ENCODE data around the gene SLC6A6.

Gene SLC6A6

GRCh38 chr3:14478956-14479550, 76.6 kb downstream of the SLC6A6 start:
- Histone ChIP-seq H3K27ac (ENCODE audit: low read depth, low read length) (no peak overlapping the region), H3K4me3 (ENCODE audit: low read depth, low read length) (no peak overlapping the region), H2AFZ (ENCODE audit: low read length, unreplicated experiment) (no peak overlapping the region), H3K4me1 (ENCODE audit: control insufficient read depth, insufficient read depth, low read length, unreplicated experiment) (peaks cover 5% of the 10 kb centered on the region), H3K27me3 (ENCODE audit: insufficient read depth, low read length) (no peaks in the 10 kb centered on the region), H3K79me2 (ENCODE audit: control insufficient read depth, insufficient read depth, low read length, unreplicated experiment) (no peaks in the 10 kb centered on the region), H3K36me3 (ENCODE audit: insufficient read depth, low read length) (peaks cover 11% of the 10 kb centered on the region; the same call in 1 of the 2 replicates)

DNA sequence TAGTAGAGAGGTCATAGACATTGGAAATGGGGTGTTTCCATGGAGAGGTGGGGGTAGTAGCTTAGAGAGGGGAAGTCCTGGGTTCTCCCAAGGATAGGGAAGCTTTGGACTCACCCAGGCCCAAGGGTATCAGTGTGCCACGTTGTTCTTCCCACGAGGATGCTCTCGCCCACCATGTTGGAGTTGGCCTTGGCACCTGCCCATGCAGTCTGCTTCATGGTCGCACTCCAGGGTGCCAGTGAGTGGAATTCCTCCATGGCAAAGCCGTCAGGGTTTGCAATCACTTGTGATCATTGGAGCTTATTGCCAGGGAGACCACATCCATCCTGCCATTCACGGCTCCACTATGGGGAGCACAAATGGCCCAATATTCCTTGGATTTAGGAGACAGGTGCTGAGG, 77.2 kb downstream of the SLC6A6 start:
- Histone ChIP-seq H3K79me2 (ENCODE audit: control insufficient read depth, insufficient read depth, low read length, unreplicated experiment) (no peaks in the 10 kb centered on the region), H3K4me1 (ENCODE audit: control insufficient read depth, insufficient read depth, low read length, unreplicated experiment) (peaks cover 5% of the 10 kb centered on the region), H3K27ac (ENCODE audit: low read depth, low read length) (no peak overlapping the region), H3K27me3 (ENCODE audit: insufficient read depth, low read length) (no peaks in the 10 kb centered on the region), H3K4me3 (ENCODE audit: low read depth, low read length) (no peak overlapping the region), H3K36me3 (ENCODE audit: insufficient read depth, low read length) (peaks cover 11% of the 10 kb centered on the region; the same call in 1 of the 2 replicates), H2AFZ (ENCODE audit: low read length, unreplicated experiment) (no peak overlapping the region)

DNA sequence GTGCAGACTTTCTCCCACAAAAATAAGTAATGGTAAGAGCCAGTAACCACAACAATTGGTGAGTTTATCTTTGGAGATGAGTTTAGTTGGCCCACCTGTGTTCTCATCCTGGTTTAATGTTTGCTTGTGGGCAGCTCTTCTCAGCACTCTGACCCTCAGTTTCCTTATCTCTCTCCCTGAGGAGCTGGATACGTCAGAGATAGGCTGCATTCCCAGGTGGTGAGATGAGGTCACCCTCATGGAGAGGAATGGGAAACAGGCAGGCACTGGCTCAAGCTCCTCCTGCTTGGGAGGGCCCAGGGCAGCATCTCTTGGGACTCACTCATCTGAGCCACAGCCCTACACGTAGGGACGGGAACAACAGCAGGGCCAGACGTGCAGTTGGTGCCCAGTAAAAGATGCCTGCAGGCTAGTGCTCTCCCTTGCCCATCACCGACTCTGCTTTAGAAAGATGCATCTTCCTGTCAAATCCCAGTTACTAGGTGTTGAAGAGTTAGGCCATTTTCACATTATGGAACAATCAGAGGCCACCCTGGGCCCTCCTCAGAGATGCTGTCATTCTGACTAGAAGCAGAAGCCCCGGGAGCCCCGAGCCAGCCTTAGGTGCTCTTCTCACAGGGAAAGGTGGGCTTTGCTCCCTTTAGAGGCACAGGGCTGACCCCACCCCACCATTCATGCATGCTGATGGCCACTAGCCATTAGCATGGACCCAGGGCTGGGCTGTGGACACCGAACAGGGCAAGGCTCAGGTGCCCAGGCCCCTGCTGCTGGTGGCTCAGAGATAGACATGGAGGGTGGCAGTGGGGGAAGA, 78.0 kb downstream of the SLC6A6 start:
- H2AFZ ChIP-seq (ENCODE audit: low read length, unreplicated experiment) = no peak overlapping the region
- peaks cover 11% of the 10 kb centered on the region; the same call in 1 of the 2 replicates for H3K36me3 ChIP-seq (ENCODE audit: insufficient read depth, low read length)
- no peak overlapping the region for H3K4me3 ChIP-seq (ENCODE audit: low read depth, low read length)
- no peaks in the 10 kb centered on the region for H3K27me3 ChIP-seq (ENCODE audit: insufficient read depth, low read length)
- H3K79me2 ChIP-seq (ENCODE audit: control insufficient read depth, insufficient read depth, low read length, unreplicated experiment) = no peaks in the 10 kb centered on the region
- peaks cover 5% of the 10 kb centered on the region for H3K4me1 ChIP-seq (ENCODE audit: control insufficient read depth, insufficient read depth, low read length, unreplicated experiment)
- H3K27ac ChIP-seq (ENCODE audit: low read depth, low read length) = no peak overlapping the region

DNA sequence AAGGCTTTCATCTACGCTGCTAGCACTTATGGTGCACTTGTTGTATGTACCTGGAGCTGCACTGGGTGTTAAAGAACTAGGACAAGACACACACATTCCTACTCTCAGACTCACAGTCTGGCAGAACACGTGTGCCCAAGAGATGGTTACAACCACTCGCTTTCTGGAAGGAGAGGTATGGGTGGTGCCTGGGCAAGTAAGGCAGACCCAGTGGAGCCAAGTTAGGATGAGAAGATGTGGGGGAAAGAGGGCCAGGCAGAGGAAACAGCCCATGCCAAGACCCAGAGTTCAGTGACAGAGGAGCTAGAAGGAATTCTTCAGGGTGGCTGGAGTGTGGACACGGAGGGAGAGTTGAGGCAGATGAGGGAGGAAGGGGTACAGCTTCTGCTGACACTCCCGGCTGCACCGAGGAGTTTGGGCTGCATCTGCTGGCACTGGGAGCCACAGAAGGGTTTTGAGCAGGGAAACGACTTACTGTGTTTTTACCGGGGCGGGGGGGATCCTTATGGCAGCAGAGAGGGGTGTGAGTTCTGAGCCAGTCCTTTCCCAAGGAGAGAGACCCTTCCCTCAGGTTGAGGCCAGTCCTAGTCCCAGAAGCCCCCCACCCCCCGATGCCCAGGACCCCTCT, 78.7 kb downstream of the SLC6A6 start:
- Histone ChIP-seq H2AFZ (ENCODE audit: low read length, unreplicated experiment) (no peak overlapping the region), H3K36me3 (ENCODE audit: insufficient read depth, low read length) (peaks cover 7% of the 10 kb centered on the region; the same call in 1 of the 2 replicates), H3K79me2 (ENCODE audit: control insufficient read depth, insufficient read depth, low read length, unreplicated experiment) (no peaks in the 10 kb centered on the region), H3K4me1 (ENCODE audit: control insufficient read depth, insufficient read depth, low read length, unreplicated experiment) (peaks cover 5% of the 10 kb centered on the region), H3K27ac (ENCODE audit: low read depth, low read length) (no peak overlapping the region), H3K4me3 (ENCODE audit: low read depth, low read length) (no peak overlapping the region), H3K27me3 (ENCODE audit: insufficient read depth, low read length) (no peaks in the 10 kb centered on the region)

DNA sequence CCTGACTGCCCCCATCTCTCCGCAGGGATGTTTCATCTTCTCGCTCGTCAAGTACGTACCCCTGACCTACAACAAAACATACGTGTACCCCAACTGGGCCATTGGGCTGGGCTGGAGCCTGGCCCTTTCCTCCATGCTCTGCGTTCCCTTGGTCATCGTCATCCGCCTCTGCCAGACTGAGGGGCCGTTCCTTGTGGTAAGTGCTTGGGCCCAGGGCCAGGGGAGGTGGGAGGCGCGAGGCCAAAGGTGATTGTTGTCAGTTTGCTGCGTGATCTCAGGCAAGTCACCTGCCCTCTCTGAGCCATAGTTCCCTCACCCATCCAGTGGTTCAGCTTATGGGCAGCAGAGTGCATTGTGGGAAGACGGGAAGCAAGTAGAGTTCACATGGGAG, 79.2 kb downstream of the SLC6A6 start:
- no peak overlapping the region for H3K27ac ChIP-seq (ENCODE audit: low read depth, low read length)
- peaks cover 7% of the 10 kb centered on the region; the same call in 1 of the 2 replicates for H3K36me3 ChIP-seq (ENCODE audit: insufficient read depth, low read length)
- H3K4me3 ChIP-seq (ENCODE audit: low read depth, low read length) = no peak overlapping the region
- no peaks in the 10 kb centered on the region for H3K27me3 ChIP-seq (ENCODE audit: insufficient read depth, low read length)
- peaks cover 5% of the 10 kb centered on the region for H3K4me1 ChIP-seq (ENCODE audit: control insufficient read depth, insufficient read depth, low read length, unreplicated experiment)
- no peaks in the 10 kb centered on the region for H3K79me2 ChIP-seq (ENCODE audit: control insufficient read depth, insufficient read depth, low read length, unreplicated experiment)
- no peak overlapping the region for H2AFZ ChIP-seq (ENCODE audit: low read length, unreplicated experiment)

DNA sequence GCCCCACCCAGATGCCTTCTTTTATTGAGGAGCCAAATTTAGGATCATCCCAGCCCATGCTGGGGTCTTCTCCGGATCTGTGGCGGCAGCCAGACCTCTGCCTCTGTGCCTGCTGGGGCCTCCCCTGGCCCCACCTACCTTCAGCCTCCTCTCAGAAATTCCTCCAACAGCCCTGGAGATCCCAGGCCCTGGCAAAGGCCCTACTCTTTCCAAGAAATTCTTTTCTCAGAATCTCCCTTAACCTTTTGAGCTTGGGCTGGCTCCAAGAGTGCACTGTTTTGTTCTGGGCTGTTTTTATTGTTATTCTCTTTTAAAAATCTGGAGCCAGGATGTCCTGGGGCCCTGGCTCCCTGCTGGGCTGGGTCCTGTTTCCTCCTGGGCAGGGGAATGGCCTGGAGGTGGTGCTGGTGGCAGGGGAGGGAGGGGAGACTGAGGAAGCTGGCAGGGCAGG, 79.9 kb downstream of the SLC6A6 start:
- Histone ChIP-seq H2AFZ (ENCODE audit: low read length, unreplicated experiment) (no peak overlapping the region), H3K4me3 (ENCODE audit: low read depth, low read length) (no peak overlapping the region), H3K4me1 (ENCODE audit: control insufficient read depth, insufficient read depth, low read length, unreplicated experiment) (peaks cover 5% of the 10 kb centered on the region), H3K27me3 (ENCODE audit: insufficient read depth, low read length) (no peaks in the 10 kb centered on the region), H3K27ac (ENCODE audit: low read depth, low read length) (no peak overlapping the region), H3K79me2 (ENCODE audit: control insufficient read depth, insufficient read depth, low read length, unreplicated experiment) (no peaks in the 10 kb centered on the region), H3K36me3 (ENCODE audit: insufficient read depth, low read length) (peaks cover 7% of the 10 kb centered on the region; the same call in 1 of the 2 replicates)

- peaks cover 3% of the 10 kb centered on the region; the same call in 1 of the 2 replicates for H3K36me3 ChIP-seq (ENCODE audit: insufficient read depth, low read length)
- H3K27me3 ChIP-seq (ENCODE audit: insufficient read depth, low read length) = no peaks in the 10 kb centered on the region
- no peak overlapping the region for H3K27ac ChIP-seq (ENCODE audit: low read depth, low read length)
- H3K4me3 ChIP-seq (ENCODE audit: low read depth, low read length) = no peak overlapping the region
- peaks cover 5% of the 10 kb centered on the region for H3K4me1 ChIP-seq (ENCODE audit: control insufficient read depth, insufficient read depth, low read length, unreplicated experiment)
- no peak overlapping the region for H2AFZ ChIP-seq (ENCODE audit: low read length, unreplicated experiment)
- no peaks in the 10 kb centered on the region for H3K79me2 ChIP-seq (ENCODE audit: control insufficient read depth, insufficient read depth, low read length, unreplicated experiment)
These were observed 80.9 kb downstream of the SLC6A6 start for GRCh38 chr3:14483286-14483685.

- H3K27me3 ChIP-seq (ENCODE audit: insufficient read depth, low read length) = no peaks in the 10 kb centered on the region
- H3K4me3 ChIP-seq (ENCODE audit: low read depth, low read length) = no peak overlapping the region
- no peaks in the 10 kb centered on the region; the same call in 1 of the 2 replicates for H3K36me3 ChIP-seq (ENCODE audit: insufficient read depth, low read length)
- H3K4me1 ChIP-seq (ENCODE audit: control insufficient read depth, insufficient read depth, low read length, unreplicated experiment) = peaks cover 3% of the 10 kb centered on the region
- no peak overlapping the region for H3K27ac ChIP-seq (ENCODE audit: low read depth, low read length)
- H2AFZ ChIP-seq (ENCODE audit: low read length, unreplicated experiment) = no peak overlapping the region
- H3K79me2 ChIP-seq (ENCODE audit: control insufficient read depth, insufficient read depth, low read length, unreplicated experiment) = no peaks in the 10 kb centered on the region
These were observed 82.3 kb downstream of the SLC6A6 start for GRCh38 chr3:14484741-14485140.

- Histone ChIP-seq H3K4me3 (ENCODE audit: low read depth, low read length) (no peak overlapping the region), H3K36me3 (ENCODE audit: insufficient read depth, low read length) (no peaks in the 10 kb centered on the region; the same call in 1 of the 2 replicates), H3K4me1 (ENCODE audit: control insufficient read depth, insufficient read depth, low read length, unreplicated experiment) (no peaks in the 10 kb centered on the region), H2AFZ (ENCODE audit: low read length, unreplicated experiment) (no peak overlapping the region), H3K27me3 (ENCODE audit: insufficient read depth, low read length) (no peaks in the 10 kb centered on the region), H3K27ac (ENCODE audit: low read depth, low read length) (no peak overlapping the region), H3K79me2 (ENCODE audit: control insufficient read depth, insufficient read depth, low read length, unreplicated experiment) (no peaks in the 10 kb centered on the region)
These were observed 83.6 kb downstream of the SLC6A6 start for GRCh38 chr3:14485981-14486380.

DNA sequence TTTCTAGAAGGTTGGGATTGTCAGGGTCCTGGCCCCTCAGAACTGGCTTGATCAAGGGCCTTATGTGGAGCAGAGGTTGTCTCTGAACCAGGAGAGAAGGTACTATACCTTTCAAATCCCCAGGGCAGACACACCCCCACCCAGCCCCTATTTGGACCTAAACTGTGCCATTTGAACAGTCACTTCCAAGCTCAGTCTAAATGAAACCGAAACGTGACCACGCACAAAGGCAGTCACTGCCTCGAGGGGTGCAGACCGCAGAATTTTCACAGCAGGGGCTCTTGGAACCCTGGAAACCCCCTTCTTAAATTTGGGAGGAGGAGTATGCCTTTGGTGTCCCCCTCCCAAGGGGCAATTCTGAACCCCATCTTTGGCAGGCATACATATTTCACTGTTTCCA, 84.1 kb downstream of the SLC6A6 start:
- no peak overlapping the region for H3K27ac ChIP-seq (ENCODE audit: low read depth, low read length)
- no peaks in the 10 kb centered on the region; the same call in 1 of the 2 replicates for H3K36me3 ChIP-seq (ENCODE audit: insufficient read depth, low read length)
- no peaks in the 10 kb centered on the region for H3K4me1 ChIP-seq (ENCODE audit: control insufficient read depth, insufficient read depth, low read length, unreplicated experiment)
- no peak overlapping the region for H2AFZ ChIP-seq (ENCODE audit: low read length, unreplicated experiment)
- no peaks in the 10 kb centered on the region for H3K27me3 ChIP-seq (ENCODE audit: insufficient read depth, low read length)
- no peak overlapping the region for H3K4me3 ChIP-seq (ENCODE audit: low read depth, low read length)
- no peaks in the 10 kb centered on the region for H3K79me2 ChIP-seq (ENCODE audit: control insufficient read depth, insufficient read depth, low read length, unreplicated experiment)

All from ACC112 (cell line).